Germinal center (tissue), 1 donor: ENCODE data around the gene GIMAP5.
"Not testable (repeated sequence)": the region's sequence is repeated elsewhere in the genome, so short reads cannot be mapped to it uniquely, and the experiment has no call there.

ENCODE experiments used
- DNase-seq: peaks from one replicate; pipeline ENCODE4 v3.0.0; 2012; ENCODE audit warnings: mixed read lengths, low spot score

The GIMAP5 gene

DNA sequence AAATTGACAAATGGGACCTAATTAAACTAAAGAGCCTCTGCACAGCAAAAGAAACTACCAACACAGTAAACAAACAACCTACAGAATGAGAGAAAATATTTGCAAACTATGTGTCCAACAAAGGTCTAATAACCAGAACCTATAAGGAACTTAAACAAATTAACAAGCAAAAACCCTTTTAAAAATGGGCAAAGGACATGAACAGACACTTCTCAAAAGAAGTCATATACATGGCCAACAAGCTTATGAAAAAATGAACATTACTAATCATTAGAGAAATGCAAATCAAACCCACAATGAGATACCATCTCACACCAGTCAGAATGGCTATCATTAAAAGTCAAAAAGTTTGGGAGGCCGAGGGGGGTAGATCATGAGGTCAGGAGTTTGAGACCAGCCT is 36.9 kb downstream of the GIMAP5 start:
- DNase-seq: not testable (repeated sequence)

DNA sequence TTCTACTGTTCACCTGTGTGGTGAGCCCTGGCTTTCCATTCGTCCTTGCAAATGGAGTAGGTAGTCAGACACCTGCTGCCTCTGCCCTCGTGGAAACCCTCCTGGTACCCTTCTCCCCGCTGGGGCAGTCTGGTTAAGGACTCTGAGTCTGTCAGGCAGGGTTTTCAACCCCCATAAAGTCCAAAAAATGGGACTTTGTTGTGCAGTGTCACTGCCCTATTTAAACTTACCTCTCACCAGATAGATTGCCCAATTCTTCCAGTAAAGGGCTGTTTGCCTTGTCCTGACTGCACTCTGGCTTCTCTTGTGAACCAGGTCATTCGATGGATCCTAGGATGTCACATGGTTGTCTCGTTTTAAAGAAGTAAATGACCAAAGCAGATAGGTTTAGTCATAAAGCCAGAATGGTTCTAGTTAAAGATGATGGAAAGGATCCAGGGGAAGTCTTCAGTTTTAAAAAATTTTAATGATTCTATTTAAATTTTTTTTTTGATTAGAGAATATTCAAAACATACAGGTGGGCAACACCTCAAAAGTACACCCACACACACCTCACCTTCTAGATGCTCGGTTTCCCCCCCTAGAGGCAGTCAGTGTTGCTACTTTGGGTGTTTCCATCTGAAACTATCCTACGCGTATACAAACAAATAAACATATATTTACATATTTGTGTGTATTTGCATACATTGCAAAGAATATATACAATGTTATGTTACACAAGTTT is 41.0 kb downstream of the GIMAP5 start:
- no peak for DNase-seq

DNA sequence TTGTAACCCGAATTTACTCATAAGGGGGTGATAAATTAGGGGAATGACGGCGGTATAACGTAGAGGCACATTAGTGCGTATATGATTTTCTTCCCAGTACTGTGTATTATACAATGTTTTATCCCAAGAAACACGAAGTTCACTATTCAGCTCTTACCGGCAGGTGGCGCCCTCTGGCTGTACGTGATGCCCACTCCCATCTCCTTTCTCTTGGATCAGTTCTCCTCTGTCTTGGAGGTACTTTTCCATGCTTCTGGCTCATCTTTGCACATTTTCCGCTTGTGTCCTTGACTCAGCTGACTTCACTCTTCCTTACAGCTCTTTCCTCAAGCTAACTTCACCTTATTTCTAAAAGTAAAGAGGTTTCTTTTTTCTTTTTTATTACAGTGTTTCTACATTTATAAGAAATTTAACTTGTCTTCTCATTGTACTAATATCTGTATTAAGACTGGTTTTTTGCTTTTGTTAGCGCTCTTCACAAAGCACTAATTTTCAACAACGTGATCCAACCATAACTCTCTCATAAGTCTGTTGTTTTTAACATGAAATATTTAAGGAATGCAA is 41.6 kb downstream of the GIMAP5 start:
- peak; percentile 59 for DNase-seq

DNA sequence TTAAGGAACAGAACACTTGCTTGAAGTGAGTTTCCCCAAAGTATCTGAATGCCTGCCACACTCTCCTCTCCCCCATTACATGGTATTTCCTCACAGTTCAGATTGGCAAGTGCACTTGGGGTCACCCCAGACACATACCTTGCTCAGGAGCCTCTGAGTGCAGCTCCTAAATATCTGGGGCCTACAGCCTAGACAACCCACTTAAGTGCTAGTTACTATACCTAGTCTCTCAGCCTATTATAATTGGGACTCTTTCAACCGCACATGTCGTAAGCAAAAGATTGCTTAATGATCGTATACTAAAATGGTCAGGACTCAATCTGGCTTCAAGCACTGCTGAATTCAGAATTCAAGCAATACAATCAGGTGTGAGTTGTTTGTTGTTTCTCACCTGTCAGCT is 43.1 kb downstream of the GIMAP5 start:
- DNase-seq: no peak

DNA sequence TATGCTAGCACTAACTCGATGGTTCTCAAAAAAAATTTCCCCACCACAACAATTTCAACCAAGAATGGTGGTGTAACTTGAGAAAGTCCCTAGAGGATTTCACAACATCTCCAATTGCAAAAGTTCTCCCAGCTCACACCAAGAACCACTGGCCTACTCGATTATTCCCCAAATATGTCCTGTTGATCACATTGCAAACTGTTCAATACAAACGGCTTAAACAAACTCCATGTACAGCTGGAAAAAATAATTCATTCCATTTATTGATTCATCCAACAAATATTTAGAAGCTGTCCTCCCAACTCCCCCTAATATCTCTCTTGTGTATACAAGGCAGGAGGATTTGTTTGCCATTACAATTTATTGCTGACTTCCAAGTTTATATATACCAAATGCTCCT is 43.9 kb downstream of the GIMAP5 start:
- no peak for DNase-seq

DNA sequence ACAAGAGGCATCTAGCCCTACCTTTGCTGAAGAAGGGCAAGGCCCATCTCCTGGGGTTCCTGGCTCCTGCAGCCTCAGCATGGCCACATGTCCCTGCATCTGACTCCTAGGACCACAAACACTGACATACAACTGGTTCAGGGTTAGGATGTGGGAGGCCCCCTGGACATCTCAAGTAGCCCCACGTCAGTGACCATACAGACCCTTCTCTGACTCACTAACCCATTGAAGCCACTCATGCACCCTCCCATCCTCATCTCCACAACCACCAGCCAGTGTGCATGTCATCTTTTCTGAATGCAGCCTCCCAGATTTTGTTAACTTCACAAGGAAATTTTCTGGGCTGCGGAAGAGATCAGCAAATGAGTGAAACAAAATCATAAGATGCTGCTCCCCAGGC is 44.7 kb downstream of the GIMAP5 start:
- DNase-seq: no peak

DNA sequence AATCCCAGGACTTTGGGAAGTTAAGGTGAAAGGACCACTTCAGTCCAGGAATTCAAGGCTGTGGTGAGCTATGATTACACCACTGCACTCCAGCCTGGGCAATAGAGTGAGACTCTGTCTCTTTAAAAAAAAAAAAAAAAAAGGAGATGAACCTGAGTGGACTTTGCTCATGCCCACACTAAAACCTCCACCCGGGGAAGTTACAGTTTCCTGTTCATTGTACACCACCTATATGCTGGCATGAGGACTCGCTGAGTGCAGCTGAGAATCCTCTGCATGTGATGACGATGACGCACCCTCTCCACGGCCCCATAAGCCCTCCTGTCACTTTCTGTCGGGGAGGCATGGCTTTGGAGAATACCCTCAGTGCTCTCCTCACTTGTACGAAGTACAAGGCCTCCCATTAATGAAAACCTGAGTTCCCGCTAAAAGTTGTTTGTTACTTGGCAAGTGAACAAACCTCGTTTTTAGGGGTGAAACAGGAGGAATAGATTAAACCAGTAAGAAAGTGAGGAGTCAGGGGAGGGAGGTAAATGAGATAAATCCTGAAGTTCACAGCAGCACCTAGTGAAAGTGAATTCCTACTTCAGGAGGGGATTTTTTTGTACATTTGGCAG is 47.0 kb downstream of the GIMAP5 start:
- DNase-seq: no peak

DNA sequence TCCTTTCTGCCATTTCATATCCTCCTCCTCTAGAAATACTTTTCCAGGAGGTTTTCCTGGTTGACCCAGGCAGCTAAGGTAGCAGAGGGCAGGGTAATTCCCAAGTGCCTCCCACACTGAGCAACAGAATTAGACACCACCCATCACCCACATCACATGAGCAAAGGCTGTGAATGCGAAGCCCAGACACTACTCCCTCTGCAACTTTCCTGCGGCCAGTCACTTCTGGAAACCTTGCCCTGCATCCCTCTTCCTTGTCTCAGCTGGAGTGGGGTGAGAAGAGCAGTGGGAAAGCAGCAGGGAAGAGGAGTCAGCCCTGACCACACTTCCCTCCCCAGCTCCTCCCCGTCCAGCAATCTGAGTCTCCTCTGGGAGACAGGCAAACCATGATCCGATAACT is 47.7 kb downstream of the GIMAP5 start:
- DNase-seq: no peak

DNA sequence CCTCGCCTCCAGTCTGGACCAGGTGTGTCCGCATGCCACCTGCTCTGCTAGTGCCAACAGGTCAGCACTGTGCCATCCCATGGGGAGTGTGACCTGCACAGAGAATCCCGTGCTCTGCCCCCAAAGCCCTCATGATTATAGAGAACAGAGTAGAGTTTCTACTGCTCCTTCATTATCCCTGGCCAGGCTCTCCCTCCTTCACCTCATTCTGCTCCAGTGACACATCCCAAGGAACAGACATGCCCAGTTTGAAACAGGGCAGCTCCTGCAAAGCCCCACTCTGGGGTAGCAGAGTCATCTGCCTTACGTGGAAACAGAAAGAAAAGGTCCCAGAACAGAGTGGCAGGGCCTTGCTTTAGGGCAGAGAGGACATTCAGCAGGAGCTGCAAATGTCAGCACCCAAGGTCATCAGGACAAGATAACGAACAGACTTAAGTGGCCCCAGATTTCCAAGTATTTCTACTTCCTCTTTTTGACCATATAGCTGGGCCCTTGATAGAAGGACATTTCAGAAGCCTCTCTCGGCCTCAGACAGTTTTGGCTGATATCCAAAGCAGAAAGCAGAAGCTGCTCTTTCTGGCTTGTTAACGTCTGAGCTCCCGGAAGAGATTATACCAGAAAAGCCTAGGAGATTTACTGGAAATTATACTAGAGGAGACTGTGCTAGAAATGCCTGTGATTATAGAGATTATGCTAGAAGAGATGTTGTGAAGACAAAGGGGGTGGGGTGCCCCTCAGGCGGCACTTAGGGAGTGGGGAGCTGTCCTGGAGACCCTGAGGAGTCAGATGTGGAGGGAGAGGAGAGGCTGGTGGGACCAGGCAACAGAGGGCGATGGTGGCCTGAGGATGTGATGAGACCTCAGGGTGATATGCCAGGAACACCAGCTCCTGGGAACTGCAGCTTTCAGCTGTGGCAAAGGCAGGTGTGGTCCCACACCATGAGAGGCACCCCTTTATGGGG is 50.4 kb downstream of the GIMAP5 start:
- DNase-seq: no peak

DNA sequence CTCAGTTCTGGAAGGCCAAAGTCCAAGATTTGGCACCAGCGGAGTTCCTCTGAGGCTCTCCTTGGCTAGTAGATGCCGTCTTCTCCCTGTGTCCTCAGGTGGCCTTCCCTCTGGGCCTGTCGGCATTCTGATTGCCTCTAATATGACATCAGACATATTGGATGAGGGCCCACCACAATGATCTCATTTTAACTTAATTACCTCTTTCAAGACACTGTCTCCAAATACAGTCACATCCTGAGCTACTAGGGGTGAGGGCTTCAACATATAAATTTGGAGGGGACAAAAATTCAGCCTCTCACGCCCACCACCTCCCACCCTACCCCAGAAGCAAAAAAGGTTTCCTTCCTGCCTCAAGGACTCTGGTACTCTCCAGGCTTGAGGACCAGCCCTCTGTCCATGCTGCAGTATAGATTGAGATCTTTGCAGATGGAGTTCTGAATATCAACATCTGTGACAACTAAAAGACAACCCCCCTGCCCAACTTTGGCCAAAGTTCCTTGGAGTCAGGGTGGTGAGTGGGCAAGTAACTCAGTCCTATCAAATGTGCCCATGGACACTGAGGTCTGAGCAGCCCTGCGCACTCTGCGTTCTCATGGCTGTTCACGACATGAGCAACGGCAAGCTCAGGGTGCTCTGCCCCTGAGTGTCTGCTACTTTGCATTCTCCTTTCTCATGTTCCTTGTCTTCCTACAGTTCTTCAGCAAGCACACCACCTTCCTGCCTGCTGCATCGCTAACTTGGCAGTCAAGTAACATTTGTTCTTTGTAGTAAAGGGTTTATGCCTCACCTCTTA is 51.5 kb downstream of the GIMAP5 start:
- DNase-seq: no peak

DNA sequence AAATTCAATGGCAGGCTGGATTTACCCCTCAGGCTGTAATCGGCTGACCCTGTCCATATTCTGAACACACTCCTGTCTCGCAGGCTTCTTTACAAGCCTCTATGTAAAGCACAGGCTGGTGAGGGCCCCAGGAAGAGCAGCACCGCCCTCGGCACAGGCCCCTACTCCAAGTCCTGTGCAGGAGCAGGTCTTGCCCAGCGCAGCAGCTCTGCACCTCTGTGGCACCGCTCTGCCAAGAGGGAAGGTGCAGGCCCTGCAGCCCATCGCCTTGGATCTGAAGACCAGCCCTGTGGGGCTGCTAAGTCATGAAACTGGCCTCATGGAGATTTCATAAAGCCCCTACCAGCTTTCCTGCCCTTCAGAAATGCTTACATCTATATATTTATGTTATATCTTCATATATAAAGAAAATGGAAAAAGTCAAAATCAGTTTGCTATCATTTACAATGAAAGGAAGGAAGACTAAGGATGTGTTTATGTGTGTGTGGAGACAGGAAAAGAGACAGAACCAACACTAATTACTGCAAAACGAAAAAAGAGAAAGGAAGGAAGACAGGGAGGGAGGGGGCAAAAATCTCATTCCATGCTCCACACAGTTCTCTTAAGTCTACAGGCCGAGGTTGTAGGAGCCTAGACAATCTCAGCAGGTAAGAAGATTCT is 53.3 kb downstream of the GIMAP5 start:
- no peak for DNase-seq

DNA sequence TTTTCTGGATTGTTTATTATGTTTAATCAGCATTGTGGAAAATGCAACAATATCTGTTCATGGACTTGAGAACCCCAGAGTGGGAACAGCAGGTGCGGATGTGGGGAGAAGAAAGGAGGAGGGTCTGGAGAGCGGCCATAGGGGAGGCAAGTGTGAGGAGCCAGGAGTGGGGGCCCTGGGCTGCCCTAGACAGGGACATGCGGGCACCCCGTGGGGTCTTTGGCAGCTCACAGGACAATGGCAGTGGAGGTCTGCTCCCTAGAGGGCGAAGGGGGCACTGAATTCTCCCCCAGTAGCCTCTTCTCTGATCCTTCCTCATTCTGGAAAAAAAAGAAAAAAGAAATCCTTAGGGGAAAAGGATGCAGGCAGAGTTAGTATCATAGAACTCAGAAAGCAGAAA is 54.1 kb downstream of the GIMAP5 start:
- no peak for DNase-seq

DNA sequence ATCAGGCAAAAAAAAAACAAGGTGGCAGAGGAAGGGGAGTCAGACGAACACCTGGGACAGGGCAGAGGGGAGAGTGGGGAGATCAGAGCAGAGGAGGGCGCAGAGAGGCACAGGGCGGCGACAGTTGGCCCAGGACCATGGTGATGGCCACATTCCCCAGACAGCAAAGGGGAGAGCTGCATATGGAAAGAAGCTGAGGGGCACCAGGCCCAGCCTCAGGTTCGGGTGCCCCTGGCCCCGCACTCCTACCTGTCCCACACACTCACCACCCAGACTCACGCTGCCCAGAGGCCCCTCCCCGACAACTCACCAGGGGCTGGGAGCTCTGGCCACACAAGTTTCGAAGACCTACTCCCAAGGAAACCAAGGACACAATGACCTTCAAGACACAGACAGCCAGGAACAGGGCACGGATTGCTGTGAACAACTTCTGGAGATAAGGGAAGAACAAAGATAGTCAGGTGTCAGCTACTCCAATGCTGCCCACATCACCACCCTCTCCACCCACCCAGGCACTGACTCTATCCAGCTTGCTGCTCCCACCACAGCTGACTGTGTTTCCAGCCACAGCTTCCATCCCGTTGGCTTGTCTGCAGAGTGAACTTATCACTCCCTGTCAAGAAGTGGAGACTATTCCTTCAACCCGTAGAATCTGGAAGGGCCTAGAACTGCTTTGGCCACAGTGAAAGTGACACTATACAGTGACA is 54.7 kb downstream of the GIMAP5 start:
- no peak for DNase-seq
